ENCODE data around the gene PAK6. TPM values are rescaled to one million over a fixed set of nuclear protein-coding genes. Genes with fewer than 3 reads are reported as not detected.

PAK6 gene
- polyA plus RNA-seq, 1 donor from 2014 or later, result 32.4 TPM

DNA sequence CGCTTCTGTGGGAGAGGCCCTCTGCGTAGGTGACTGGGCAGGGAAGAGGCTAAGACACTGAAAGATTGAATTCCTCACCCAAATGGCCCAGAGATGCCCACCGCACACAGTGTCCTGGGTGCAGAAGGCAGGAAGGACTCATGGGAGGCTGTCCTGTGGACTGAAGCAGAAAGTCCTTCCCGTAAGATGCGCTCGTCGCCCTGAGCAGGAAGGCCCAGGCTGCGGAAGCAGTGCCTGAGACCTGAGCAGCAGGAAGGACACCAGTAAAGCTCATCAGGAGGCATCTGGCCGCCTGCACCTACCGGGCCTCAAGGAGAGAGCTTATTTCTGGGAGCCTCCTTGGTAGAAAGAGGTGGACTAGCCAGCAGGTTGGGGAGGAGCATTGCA, 3.3 kb downstream of the PAK6 start:
- Histone ChIP-seq H3K79me2 (replicated peaks; ENCODE audit: insufficient read depth, low read length) (no peaks in the 10 kb centered on the region), H3K27ac (ENCODE audit: low read length) (no peak overlapping the region), H3K9me2 (ENCODE audit: insufficient read depth, low read length) (no peaks in the 10 kb centered on the region), H3K9me3 (ENCODE audit: low read length) (no peaks in the 10 kb centered on the region), H3K9ac (ENCODE audit: low read length) (no peak overlapping the region), H3K4me2 (ENCODE audit: low read length) (no peak overlapping the region), H3K4me3 (ENCODE audit: low read length) (no peak overlapping the region), H2AFZ (ENCODE audit: low read depth, low read length) (no peak overlapping the region), H4K20me1 (ENCODE audit: insufficient read depth) (no peaks in the 10 kb centered on the region), H3K36me3 (ENCODE audit: insufficient read depth, low read length) (no peaks in the 10 kb centered on the region), H3K27me3 (ENCODE audit: insufficient read depth, low read depth, low read length) (no peaks in the 10 kb centered on the region), H3F3A (ENCODE audit: insufficient read depth, low read length, poor library complexity, severe bottlenecking) (no peaks in the 10 kb centered on the region)
- TF ChIP-seq EZH2 (IDR thresholded peaks at IDR 0.05; ENCODE audit: borderline replicate concordance, insufficient read depth, low read length, poor library complexity, severe bottlenecking), result no peak
- TF ChIP-seq MXI1 (conservative IDR thresholded peaks at IDR 0.05; ENCODE audit: poor library complexity, severe bottlenecking), result no peak
- TF ChIP-seq EP300 (conservative IDR thresholded peaks at IDR 0.05; ENCODE audit: poor library complexity, severe bottlenecking), result no peak
- no peak for TF ChIP-seq RAD21 (conservative IDR thresholded peaks at IDR 0.05)
- no peak for TF ChIP-seq TAF1 (IDR thresholded peaks at IDR 0.05; ENCODE audit: low read depth)
- no peak for TF ChIP-seq SMC3 (conservative IDR thresholded peaks at IDR 0.05; ENCODE audit: poor library complexity)
- no peak for TF ChIP-seq CTCF (IDR thresholded peaks at IDR 0.05; ENCODE audit: poor library complexity, severe bottlenecking)
- TF ChIP-seq, protein P1, sequence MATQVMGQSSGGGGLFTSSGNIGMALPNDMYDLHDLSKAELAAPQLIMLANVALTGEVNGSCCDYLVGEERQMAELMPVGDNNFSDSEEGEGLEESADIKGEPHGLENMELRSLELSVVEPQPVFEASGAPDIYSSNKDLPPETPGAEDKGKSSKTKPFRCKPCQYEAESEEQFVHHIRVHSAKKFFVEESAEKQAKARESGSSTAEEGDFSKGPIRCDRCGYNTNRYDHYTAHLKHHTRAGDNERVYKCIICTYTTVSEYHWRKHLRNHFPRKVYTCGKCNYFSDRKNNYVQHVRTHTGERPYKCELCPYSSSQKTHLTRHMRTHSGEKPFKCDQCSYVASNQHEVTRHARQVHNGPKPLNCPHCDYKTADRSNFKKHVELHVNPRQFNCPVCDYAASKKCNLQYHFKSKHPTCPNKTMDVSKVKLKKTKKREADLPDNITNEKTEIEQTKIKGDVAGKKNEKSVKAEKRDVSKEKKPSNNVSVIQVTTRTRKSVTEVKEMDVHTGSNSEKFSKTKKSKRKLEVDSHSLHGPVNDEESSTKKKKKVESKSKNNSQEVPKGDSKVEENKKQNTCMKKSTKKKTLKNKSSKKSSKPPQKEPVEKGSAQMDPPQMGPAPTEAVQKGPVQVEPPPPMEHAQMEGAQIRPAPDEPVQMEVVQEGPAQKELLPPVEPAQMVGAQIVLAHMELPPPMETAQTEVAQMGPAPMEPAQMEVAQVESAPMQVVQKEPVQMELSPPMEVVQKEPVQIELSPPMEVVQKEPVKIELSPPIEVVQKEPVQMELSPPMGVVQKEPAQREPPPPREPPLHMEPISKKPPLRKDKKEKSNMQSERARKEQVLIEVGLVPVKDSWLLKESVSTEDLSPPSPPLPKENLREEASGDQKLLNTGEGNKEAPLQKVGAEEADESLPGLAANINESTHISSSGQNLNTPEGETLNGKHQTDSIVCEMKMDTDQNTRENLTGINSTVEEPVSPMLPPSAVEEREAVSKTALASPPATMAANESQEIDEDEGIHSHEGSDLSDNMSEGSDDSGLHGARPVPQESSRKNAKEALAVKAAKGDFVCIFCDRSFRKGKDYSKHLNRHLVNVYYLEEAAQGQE (IDR thresholded peaks at IDR 0.05; ENCODE audit: borderline replicate concordance), result no peak
- TF ChIP-seq POLR2AphosphoS5 (IDR thresholded peaks at IDR 0.05), result no peak

DNA sequence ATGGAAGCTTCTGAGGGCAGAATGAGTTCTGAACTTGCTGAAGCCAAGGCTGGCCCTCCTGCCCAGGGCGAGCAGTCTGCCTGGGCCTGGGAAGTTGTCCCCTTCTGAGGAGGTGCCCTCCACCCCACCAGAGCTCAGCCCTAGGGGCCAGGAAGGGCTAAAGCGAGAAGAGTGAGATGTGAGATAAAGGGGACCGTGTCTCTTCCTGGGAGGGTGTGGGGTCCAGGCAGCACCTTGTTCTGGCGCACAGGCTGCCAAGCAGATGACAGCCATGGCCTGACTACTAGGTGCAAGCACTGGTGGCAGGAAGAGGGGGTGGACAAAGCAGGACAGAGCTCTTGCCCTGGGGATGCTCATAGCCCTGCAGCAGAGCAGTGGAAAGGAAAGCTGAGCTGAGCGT, 3.7 kb downstream of the PAK6 start:
- Histone ChIP-seq H3F3A (ENCODE audit: insufficient read depth, low read length, poor library complexity, severe bottlenecking) (no peaks in the 10 kb centered on the region), H3K9me2 (ENCODE audit: insufficient read depth, low read length) (no peaks in the 10 kb centered on the region), H3K4me3 (ENCODE audit: low read length) (no peak overlapping the region), H3K27ac (ENCODE audit: low read length) (no peak overlapping the region), H3K4me2 (ENCODE audit: low read length) (no peak overlapping the region), H2AFZ (ENCODE audit: low read depth, low read length) (no peak overlapping the region), H3K9ac (ENCODE audit: low read length) (no peak overlapping the region), H3K36me3 (ENCODE audit: insufficient read depth, low read length) (no peaks in the 10 kb centered on the region), H3K27me3 (ENCODE audit: insufficient read depth, low read depth, low read length) (no peaks in the 10 kb centered on the region), H3K79me2 (replicated peaks; ENCODE audit: insufficient read depth, low read length) (no peaks in the 10 kb centered on the region), H4K20me1 (ENCODE audit: insufficient read depth) (no peaks in the 10 kb centered on the region), H3K9me3 (ENCODE audit: low read length) (no peaks in the 10 kb centered on the region)
- TF ChIP-seq EP300 (conservative IDR thresholded peaks at IDR 0.05; ENCODE audit: poor library complexity, severe bottlenecking) (no peak), CTCF (IDR thresholded peaks at IDR 0.05; ENCODE audit: poor library complexity, severe bottlenecking) (no peak), EZH2 (IDR thresholded peaks at IDR 0.05; ENCODE audit: borderline replicate concordance, insufficient read depth, low read length, poor library complexity, severe bottlenecking) (no peak), POLR2AphosphoS5 (IDR thresholded peaks at IDR 0.05) (no peak), RAD21 (conservative IDR thresholded peaks at IDR 0.05) (no peak), TAF1 (IDR thresholded peaks at IDR 0.05; ENCODE audit: low read depth) (no peak), SMC3 (conservative IDR thresholded peaks at IDR 0.05; ENCODE audit: poor library complexity) (no peak)

Data from neural cell (in vitro differentiated cells).